GM23248 (cell line): ENCODE measurements around the gene PRPS1. TPM values are rescaled to one million over a fixed set of nuclear protein-coding genes. Genes with fewer than 3 reads are reported as not detected.
"Not testable (repeated sequence)": the region's sequence is repeated elsewhere in the genome, so short reads cannot be mapped to it uniquely, and the experiment has no call there.

ENCODE experiments used
- DNase-seq: peaks from one replicate; pipeline ENCODE4 v3.0.0-alpha.2; 2015
- H2AFZ ChIP-seq: fragments of 200-600 bp; sonication (generic); 2 replicates; pipeline ENCODE4 v1.6.1; 2016; ENCODE audit warnings: antibody characterized with exemption
- H3F3A ChIP-seq: fragments of 200-600 bp; sonication (generic); 2 replicates; pipeline ENCODE4 v1.6.1; 2016; ENCODE audit warnings: mild to moderate bottlenecking, antibody characterized with exemption, mixed run types; ENCODE audit not compliant: insufficient read depth
- H3K27ac ChIP-seq: fragments of 200-600 bp; sonication (generic); 2 replicates; pipeline ENCODE4 v1.5.1; 2016; ENCODE audit warnings: mild to moderate bottlenecking
- H3K27me3 ChIP-seq: fragments of 200-600 bp; sonication (generic); replicated peaks from 2 replicates; pipeline ENCODE4 v1.6.1; 2016; ENCODE audit warnings: mild to moderate bottlenecking; ENCODE audit not compliant: insufficient read depth
- H3K36me3 ChIP-seq: fragments of 200-600 bp; sonication (generic); 2 replicates; pipeline ENCODE4 v1.6.1; 2016; ENCODE audit warnings: low read depth, mild to moderate bottlenecking
- H3K4me1 ChIP-seq: fragments of 200-600 bp; sonication (generic); 2 replicates; pipeline ENCODE4 v1.6.1; 2016; ENCODE audit warnings: mild to moderate bottlenecking; ENCODE audit not compliant: insufficient read depth
- H3K4me2 ChIP-seq: fragments of 200-600 bp; sonication (generic); one replicate; pipeline ENCODE4 v1.6.1; 2016; ENCODE audit warnings: mild to moderate bottlenecking; ENCODE audit not compliant: unreplicated experiment
- H3K4me3 ChIP-seq: fragments of 200-600 bp; sonication (generic); 2 replicates; pipeline ENCODE4 v1.5.1; 2016; ENCODE audit warnings: mild to moderate bottlenecking
- H3K79me2 ChIP-seq: fragments of 200-600 bp; sonication (generic); 2 replicates; pipeline ENCODE4 v1.6.1; 2016; ENCODE audit warnings: mild to moderate bottlenecking; ENCODE audit not compliant: insufficient read depth
- H3K9ac ChIP-seq: fragments of 200-600 bp; sonication (generic); 2 replicates; pipeline ENCODE4 v1.6.1; 2016; ENCODE audit warnings: mild to moderate bottlenecking
- H3K9me2 ChIP-seq: fragments of 200-600 bp; sonication (generic); 2 replicates; pipeline ENCODE4 v1.6.1; 2016; ENCODE audit warnings: mixed run types, mild to moderate bottlenecking, moderate library complexity; ENCODE audit not compliant: insufficient read depth
- H3K9me3 ChIP-seq: fragments of 200-600 bp; sonication (generic); one replicate; pipeline ENCODE4 v1.6.1; 2017; ENCODE audit warnings: low read depth
- H4K20me1 ChIP-seq: fragments of 200-600 bp; sonication (generic); 2 replicates; pipeline ENCODE4 v1.6.0; 2016; ENCODE audit not compliant: insufficient read depth
- EZH2 ChIP-seq: fragments of 200-600 bp; sonication (generic); IDR thresholded peaks from 2 replicates; pipeline ENCODE4 v1.6.1; 2018; ENCODE audit warnings: antibody characterized with exemption, mild to moderate bottlenecking; ENCODE audit not compliant: insufficient read depth, poor library complexity, severe bottlenecking
- EZH2phosphoT487 ChIP-seq: fragments of 200-600 bp; sonication (generic); IDR thresholded peaks from 2 replicates; pipeline ENCODE4 v1.6.1; 2018; ENCODE audit warnings: antibody characterized with exemption, moderate library complexity, mild to moderate bottlenecking, low read depth; ENCODE audit not compliant: insufficient read depth
- WGBS, 2 experiments: methylation state at CpG; one replicate each; pipeline ENCODE4 v1.1.6; 2015 to 2017; ENCODE audit warnings: low lambda C conversion rate in 2 of 2, low coverage in 1 of 2; ENCODE audit errors: missing lambda C conversion rate in 2 of 2; 5-methylcytosine and 5-hydroxymethylcytosine counted together
- in situ Hi-C: fragments of 300-500 bp; cut with MboI; formaldehyde crosslinking; loops from 2 replicates; pipeline ENCODE4 v1.15.0; 2020
- polyA plus RNA-seq: library from polyadenylated mRNA; unstranded; fragments of >200 nt; fragmentation: Nextera tagmentation; extraction: Ambion mirVana; gene quantifications from 2 replicates; pipeline ENCODE4 v1.2.1, GENCODE V29; 2016
- total RNA-seq: library from RNA; depleted of rRNA; stranded (reverse); fragments of >200 nt; shearing (Covaris generic); gene quantifications from 2 replicates; pipeline ENCODE4 v1.2.3, GENCODE V29; 2014

Gene PRPS1
- total and polyA plus RNA-seq, 2 experiments from 2014 or later, result 76.7 to 87.7 TPM

DNA sequence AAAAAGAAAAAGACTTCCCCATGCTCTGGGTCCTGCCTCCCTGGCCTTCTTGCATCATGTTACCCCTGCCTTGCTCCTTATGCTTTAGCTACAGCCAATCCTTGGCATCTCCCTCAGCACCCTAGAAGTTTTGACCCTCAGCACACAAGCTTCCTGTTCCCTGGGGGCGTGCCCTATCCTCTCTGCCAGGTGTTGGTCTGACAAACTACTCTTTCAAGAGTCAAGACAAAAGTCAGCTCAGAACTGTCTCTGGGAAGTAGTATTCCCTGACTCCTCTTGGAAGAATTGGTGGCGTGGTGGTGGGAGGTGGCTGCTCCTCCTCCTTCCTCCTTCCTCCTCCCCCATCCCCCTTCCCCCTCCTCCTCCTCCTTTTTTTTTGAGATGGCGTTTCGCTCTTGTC, 41.0 kb downstream of the PRPS1 start:
- Histone ChIP-seq H3K36me3 (no peaks in the 10 kb centered on the region), H3K27me3 (no peaks in the 10 kb centered on the region), H3K79me2 (no peaks in the 10 kb centered on the region), H3K4me2 (no peak overlapping the region), H4K20me1 (no peaks in the 10 kb centered on the region), H2AFZ (no peak overlapping the region), H3K27ac (no peak overlapping the region), H3K9me3 (no peaks in the 10 kb centered on the region), H3K4me1 (peaks cover 11% of the 10 kb centered on the region), H3K9ac (no peak overlapping the region), H3K4me3 (no peak overlapping the region), H3K9me2 (no peaks in the 10 kb centered on the region), H3F3A (no peaks in the 10 kb centered on the region)
- no peak for TF ChIP-seq EZH2
- TF ChIP-seq EZH2phosphoT487, result no peak
- 0 to 60% methylated on average over 1 to 4 of the region's 4 CpGs for WGBS, 2 experiments
- in situ Hi-C loops, result loop anchor here (10.0 to 25.0 kb wide), 3 partner anchors 46 to 218 kb away; no protein-coding TSS in a partner anchor
- no peak for DNase-seq

DNA sequence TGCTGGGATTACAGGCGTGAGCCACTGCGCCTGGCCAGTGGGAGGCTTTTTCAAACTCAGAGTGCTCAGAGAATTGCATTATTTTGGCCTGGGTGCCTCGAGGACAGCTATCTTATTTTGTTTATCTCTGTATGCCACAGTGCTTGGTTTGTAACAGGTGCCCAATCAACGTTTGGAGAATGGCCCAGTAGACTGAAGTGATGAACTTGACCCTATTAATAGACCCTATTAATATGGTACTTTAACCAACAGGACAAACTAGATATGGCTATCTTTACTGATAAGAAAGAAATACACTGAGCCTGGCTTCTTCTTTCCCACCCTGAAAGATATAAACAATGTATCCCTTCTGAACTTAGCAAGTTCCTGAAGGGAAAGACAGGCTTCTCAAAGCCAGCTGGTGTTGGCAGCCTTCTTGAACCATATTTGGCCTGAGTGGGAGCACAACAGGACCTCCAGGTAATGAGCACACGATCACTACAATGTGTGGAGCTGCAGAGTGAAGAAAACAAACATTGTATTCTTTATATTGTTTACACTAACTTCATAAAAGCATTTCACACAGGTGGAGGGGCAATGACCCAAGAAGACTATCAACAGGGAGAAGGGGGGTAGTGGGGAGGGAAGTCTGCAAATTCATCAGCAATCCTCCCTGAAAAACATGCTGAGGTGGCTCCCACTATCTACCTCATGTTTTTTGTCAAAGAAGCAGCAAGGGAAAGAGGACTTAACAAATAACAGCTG, 41.7 kb downstream of the PRPS1 start:
- H3K4me2 ChIP-seq, result no peak overlapping the region
- H2AFZ ChIP-seq, result no peak overlapping the region
- H3K27me3 ChIP-seq, result no peaks in the 10 kb centered on the region
- H3K27ac ChIP-seq, result no peak overlapping the region
- H3K4me1 ChIP-seq, result peaks cover 16% of the 10 kb centered on the region
- in situ Hi-C loops, result loop anchor here (10.0 to 25.0 kb wide), 3 partner anchors 45 to 217 kb away; no protein-coding TSS in a partner anchor
- H3K79me2 ChIP-seq, result no peaks in the 10 kb centered on the region
- no peaks in the 10 kb centered on the region for H4K20me1 ChIP-seq
- no peaks in the 10 kb centered on the region for H3K9me3 ChIP-seq
- no peaks in the 10 kb centered on the region for H3K9me2 ChIP-seq
- 74 to 85% methylated on average over 5 of the region's 5 CpGs for WGBS, 2 experiments
- no peaks in the 10 kb centered on the region for H3K36me3 ChIP-seq
- DNase-seq, result no peak
- no peak for TF ChIP-seq EZH2
- no peak for TF ChIP-seq EZH2phosphoT487
- 0 out of 2 replicates have a peak, but pooled peaks cover 3% of the 10 kb centered on the region for H3F3A ChIP-seq
- H3K9ac ChIP-seq, result no peak overlapping the region
- H3K4me3 ChIP-seq, result no peak overlapping the region

DNA sequence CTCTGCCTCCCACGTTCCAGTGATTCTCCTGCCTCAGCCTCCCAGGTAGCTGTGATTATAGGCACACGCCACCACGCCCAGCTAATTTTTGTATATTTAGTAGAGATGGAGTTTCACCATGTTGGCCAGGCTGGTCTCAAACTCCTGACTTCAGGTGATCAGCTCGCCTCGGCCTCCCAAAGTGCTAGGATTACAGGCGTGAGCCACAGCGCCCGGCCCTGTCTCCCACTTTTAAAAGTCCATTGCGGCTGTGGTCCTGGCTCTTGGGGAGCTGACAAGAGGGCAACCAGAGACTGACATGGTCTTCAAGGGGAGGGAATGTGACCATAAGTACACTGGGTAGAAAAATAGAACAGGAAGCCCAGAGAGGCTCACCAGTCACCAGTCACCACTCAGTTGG, 42.9 kb downstream of the PRPS1 start:
- H3F3A ChIP-seq, H3K27me3 ChIP-seq, H3K4me2 ChIP-seq, H3K9me3 ChIP-seq, H3K9me2 ChIP-seq, H3K79me2 ChIP-seq, DNase-seq, H3K9ac ChIP-seq, H3K27ac ChIP-seq, H3K4me3 ChIP-seq, H3K36me3 ChIP-seq, H2AFZ ChIP-seq, H4K20me1 ChIP-seq: not testable (repeated sequence)
- peaks cover 27% of the 10 kb centered on the region for H3K4me1 ChIP-seq
- WGBS, 2 experiments, result 88 to 92% methylated on average over 4 to 9 of the region's 9 CpGs
- in situ Hi-C loops, result loop anchor here (25.0 kb wide), 1 partner anchor 216 kb away; no protein-coding TSS in a partner anchor

DNA sequence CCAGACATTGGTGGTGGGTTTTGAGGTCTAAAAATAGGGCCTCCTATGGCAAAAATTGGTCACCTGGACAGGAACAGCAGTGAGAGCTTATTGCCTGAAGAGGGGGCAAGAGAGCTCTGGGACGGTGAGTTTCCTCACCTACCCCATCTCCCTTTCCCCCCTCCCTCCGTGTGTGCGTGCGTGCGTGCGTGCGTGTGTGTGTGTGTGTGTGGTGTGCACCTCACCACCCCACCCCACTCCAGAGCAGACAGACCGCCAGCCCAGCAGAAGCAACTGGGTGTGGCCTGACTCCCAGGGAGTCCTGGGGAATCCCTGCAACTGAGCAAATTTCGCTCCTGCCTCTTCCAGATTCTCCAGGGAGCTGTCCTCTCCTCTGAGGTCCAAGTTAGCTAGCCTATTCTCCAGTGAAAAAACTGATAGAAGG, 44.7 kb downstream of the PRPS1 start:
- Histone ChIP-seq H4K20me1 (no peaks in the 10 kb centered on the region), H3K4me3 (peak overlapping the region; percentile 18; the same call in 1 of the 2 replicates), H3F3A (0 out of 2 replicates have a peak, but pooled peaks cover 9% of the 10 kb centered on the region), H3K79me2 (no peaks in the 10 kb centered on the region), H3K4me1 (peaks cover 35% of the 10 kb centered on the region), H2AFZ (no peak overlapping the region; the same call in 1 of the 2 replicates), H3K9me3 (no peaks in the 10 kb centered on the region), H3K4me2 (peak overlapping the region; percentile 7), H3K36me3 (no peaks in the 10 kb centered on the region), H3K9ac (peak overlapping the region; percentile 90), H3K27ac (peak overlapping the region; percentile 96), H3K9me2 (no peaks in the 10 kb centered on the region), H3K27me3 (no peaks in the 10 kb centered on the region)
- in situ Hi-C loops, result loop anchor here (25.0 kb wide), 1 partner anchor 214 kb away; no protein-coding TSS in a partner anchor
- WGBS, 2 experiments, result 0 to 1% methylated on average over 1 to 9 of the region's 9 CpGs
- no peak for TF ChIP-seq EZH2phosphoT487
- no peak for TF ChIP-seq EZH2
- DNase-seq, result peak; percentile 78
